Prostate gland (tissue), 2 donors: ENCODE measurements around the gene CCNL2. TPM values are rescaled to one million over a fixed set of nuclear protein-coding genes. Genes with fewer than 3 reads are reported as not detected.
A peak's percentile ranks its signal among the peaks of the same experiment; 100 is the strongest.
"Not testable (repeated sequence)": the region's sequence is repeated elsewhere in the genome, so short reads cannot be mapped to it uniquely, and the experiment has no call there.

ENCODE experiments used
- DNase-seq: peaks from one replicate; pipeline ENCODE4 v3.0.0-alpha.2; 2019; ENCODE audit warnings: low spot score
- H3K27ac ChIP-seq, 2 donors: fragments of 200-600 bp; sonication (generic); 2 replicates each; pipeline ENCODE4 v1.5.1; 2017 to 2019
- H3K27me3 ChIP-seq: fragments of 200-600 bp; sonication (generic); replicated peaks from 2 replicates; pipeline ENCODE4 v1.5.1; 2019; ENCODE audit not compliant: insufficient read depth
- H3K36me3 ChIP-seq, 2 donors: fragments of 200-600 bp; sonication (generic); 1 replicate in 1 of 2; 2 replicates in 1 of 2; pipeline versions ENCODE4 v1.5.1 to v1.8.1; 2017 to 2019
- H3K4me1 ChIP-seq: fragments of 200-600 bp; sonication (generic); replicated peaks from 2 replicates; pipeline ENCODE4 v1.5.1; 2019
- H3K4me3 ChIP-seq, 2 donors: fragments of 200-600 bp; sonication (generic); 2 replicates each; pipeline ENCODE4 v1.5.1; 2017 to 2019
- H3K9me3 ChIP-seq: fragments of 200-600 bp; sonication (generic); 2 replicates; pipeline ENCODE4 v1.5.1; 2017
- POLR2A ChIP-seq: fragments of 450-650 bp; IDR thresholded peaks from one replicate; pipeline ENCODE4 v1.6.1; 2016; ENCODE audit warnings: antibody characterized with exemption, mild to moderate bottlenecking
- POLR2AphosphoS5 ChIP-seq: sonication (generic); formaldehyde crosslinking; IDR thresholded peaks from one replicate; pipeline ENCODE4 v1.6.1; 2017; ENCODE audit warnings: antibody characterized with exemption
- WGBS: methylation state at CpG from one replicate; pipeline ENCODE4 v1.1.5; 2018; 5-methylcytosine and 5-hydroxymethylcytosine counted together
- intact Hi-C: fragments of 100-400 bp; cut with DNase I; formaldehyde crosslinking; loops from one replicate; pipeline ENCODE4 v1.14.2; 2022
- total RNA-seq, 2 donors: library from RNA; depleted of rRNA; stranded (reverse); fragments of >200 nt; gene quantifications; one replicate each; pipeline ENCODE4 v1.1.0, GENCODE V29; 2016
- TF ChIP-seq, protein P1 (sequence below), 4 experiments: fragments of 200-600 bp in 2 of 4; fragments of 450-650 bp in 2 of 4; sonication (generic) in 2 of 4; IDR thresholded peaks; 1 replicate in 3 of 4; 2 replicates in 1 of 4; pipeline ENCODE4 v1.5.1; 2016 to 2019; ENCODE audit warnings: antibody characterized with exemption in 4 of 4, mild to moderate bottlenecking in 2 of 4, moderate library complexity in 2 of 4

Gene CCNL2
- total RNA-seq, 2 donors from 2014 or later: 116 to 242 TPM

GRCh38 chr1:1373051-1373814 is 25.9 kb downstream of the CCNL2 start:
- WGBS: 84% methylated on average over 26 of the region's 26 CpGs
- H3K27ac ChIP-seq: no peak overlapping the region
- H3K27me3 ChIP-seq: no peaks in the 10 kb centered on the region
- no peak for DNase-seq
- H3K4me1 ChIP-seq: peaks cover 17% of the 10 kb centered on the region
- no peak for TF ChIP-seq POLR2AphosphoS5
- TF ChIP-seq, protein P1, sequence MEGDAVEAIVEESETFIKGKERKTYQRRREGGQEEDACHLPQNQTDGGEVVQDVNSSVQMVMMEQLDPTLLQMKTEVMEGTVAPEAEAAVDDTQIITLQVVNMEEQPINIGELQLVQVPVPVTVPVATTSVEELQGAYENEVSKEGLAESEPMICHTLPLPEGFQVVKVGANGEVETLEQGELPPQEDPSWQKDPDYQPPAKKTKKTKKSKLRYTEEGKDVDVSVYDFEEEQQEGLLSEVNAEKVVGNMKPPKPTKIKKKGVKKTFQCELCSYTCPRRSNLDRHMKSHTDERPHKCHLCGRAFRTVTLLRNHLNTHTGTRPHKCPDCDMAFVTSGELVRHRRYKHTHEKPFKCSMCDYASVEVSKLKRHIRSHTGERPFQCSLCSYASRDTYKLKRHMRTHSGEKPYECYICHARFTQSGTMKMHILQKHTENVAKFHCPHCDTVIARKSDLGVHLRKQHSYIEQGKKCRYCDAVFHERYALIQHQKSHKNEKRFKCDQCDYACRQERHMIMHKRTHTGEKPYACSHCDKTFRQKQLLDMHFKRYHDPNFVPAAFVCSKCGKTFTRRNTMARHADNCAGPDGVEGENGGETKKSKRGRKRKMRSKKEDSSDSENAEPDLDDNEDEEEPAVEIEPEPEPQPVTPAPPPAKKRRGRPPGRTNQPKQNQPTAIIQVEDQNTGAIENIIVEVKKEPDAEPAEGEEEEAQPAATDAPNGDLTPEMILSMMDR (IDR thresholded peaks at IDR 0.05): no peak
- no peak for TF ChIP-seq POLR2A
- no peaks in the 10 kb centered on the region for H3K9me3 ChIP-seq
- no peak overlapping the region for H3K4me3 ChIP-seq
- H3K36me3 ChIP-seq: no peaks in the 10 kb centered on the region
- intact Hi-C loops: loop anchor here (5.0 kb wide), 1 partner anchor 251 kb away; no protein-coding TSS in a partner anchor

DNA sequence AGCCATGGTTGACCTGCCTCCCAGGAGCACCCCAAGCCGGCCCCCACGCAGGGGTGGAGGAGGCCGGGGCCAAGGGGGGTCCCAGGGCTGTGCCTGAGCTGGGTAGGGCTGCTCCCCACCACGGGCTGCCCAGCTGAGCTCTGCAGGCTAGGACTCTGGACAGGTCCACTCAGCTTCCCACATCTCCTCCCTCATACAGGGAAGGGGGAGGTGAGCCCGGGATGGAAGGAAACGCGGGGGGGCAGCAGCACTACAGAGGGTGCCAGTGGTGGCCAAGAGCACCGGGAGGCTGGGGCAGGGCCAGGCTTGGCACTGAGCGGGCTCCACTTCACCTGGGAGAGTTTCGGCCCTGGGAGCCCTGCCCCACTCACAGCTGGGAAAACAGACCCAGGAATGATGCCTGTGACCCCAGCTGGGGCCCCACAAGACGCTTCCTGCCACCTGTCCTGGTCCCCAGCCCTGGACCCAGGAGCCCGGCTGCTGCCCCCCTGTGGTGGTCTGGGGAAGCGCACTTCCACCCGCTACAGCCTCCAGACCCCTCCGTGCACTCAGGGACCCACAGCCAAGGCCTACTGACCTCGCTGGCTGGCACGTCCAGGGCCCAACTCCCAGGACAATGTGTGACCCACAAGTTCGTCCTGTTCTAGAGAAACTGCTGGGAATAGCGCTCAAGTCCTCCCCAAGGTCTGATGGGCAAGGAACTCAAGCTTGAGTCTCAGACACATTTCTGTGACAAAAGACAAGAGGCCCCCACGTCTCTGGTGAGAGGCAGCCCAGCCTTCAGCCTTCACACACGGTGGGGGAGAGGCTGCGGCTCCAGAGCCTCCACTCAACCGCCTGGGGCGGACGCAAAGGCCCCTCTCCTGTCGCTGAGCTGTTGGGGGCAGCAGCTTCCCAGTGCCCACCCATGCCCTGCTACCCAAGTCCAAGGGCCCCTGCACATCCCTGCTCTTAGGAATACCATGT is 27.1 kb downstream of the CCNL2 start:
- 30% methylated on average over 26 of the region's 26 CpGs for WGBS
- Histone ChIP-seq H3K4me1 (peaks cover 17% of the 10 kb centered on the region), H3K4me3 (no peak overlapping the region), H3K9me3 (no peaks in the 10 kb centered on the region), H3K36me3 (no peaks in the 10 kb centered on the region), H3K27me3 (no peaks in the 10 kb centered on the region), H3K27ac (no peak overlapping the region)
- TF ChIP-seq POLR2AphosphoS5 (no peak), POLR2A (no peak)
- TF ChIP-seq, protein P1 (IDR thresholded peaks at IDR 0.05): peak; percentile 80 to 89 (median 84)
- intact Hi-C loops: loop anchor here (5.0 kb wide), 1 partner anchor 250 kb away; no protein-coding TSS in a partner anchor
- peak; percentile 39 for DNase-seq

- 78% methylated on average over 9 of the region's 12 CpGs for WGBS
- Histone ChIP-seq H3K36me3 (no peaks in the 10 kb centered on the region), H3K4me3 (no peak overlapping the region), H3K4me1 (peaks cover 17% of the 10 kb centered on the region), H3K27me3 (no peaks in the 10 kb centered on the region), H3K9me3 (no peaks in the 10 kb centered on the region), H3K27ac (no peak overlapping the region)
- TF ChIP-seq POLR2A (no peak), POLR2AphosphoS5 (no peak)
- TF ChIP-seq, protein P1 (IDR thresholded peaks at IDR 0.05): no peak
- DNase-seq: no peak
- intact Hi-C loops: loop anchor here (5.0 kb wide), 1 partner anchor 249 kb away; no protein-coding TSS in a partner anchor
Measured at GRCh38 chr1:1371364-1371745, 27.8 kb downstream of the CCNL2 start.

GRCh38 chr1:1370771-1371300 is 28.3 kb downstream of the CCNL2 start:
- DNase-seq: no peak
- intact Hi-C loops: loop anchor here (5.0 kb wide), 1 partner anchor 249 kb away; no protein-coding TSS in a partner anchor
- Histone ChIP-seq H3K9me3 (no peaks in the 10 kb centered on the region), H3K4me1 (peaks cover 16% of the 10 kb centered on the region), H3K4me3 (no peak overlapping the region), H3K36me3 (no peaks in the 10 kb centered on the region), H3K27me3 (no peaks in the 10 kb centered on the region), H3K27ac (no peak overlapping the region)
- WGBS: 86% methylated on average over 16 of the region's 16 CpGs
- TF ChIP-seq, protein P1 (IDR thresholded peaks at IDR 0.05): no peak
- TF ChIP-seq POLR2AphosphoS5: no peak
- no peak for TF ChIP-seq POLR2A

- not testable (repeated sequence) for H3K27me3 ChIP-seq, H3K27ac ChIP-seq, H3K9me3 ChIP-seq, DNase-seq, H3K36me3 ChIP-seq, H3K4me3 ChIP-seq
- H3K4me1 ChIP-seq: peaks cover 15% of the 10 kb centered on the region
- intact Hi-C loops: loop anchor here (5.0 kb wide), 1 partner anchor 248 kb away; no protein-coding TSS in a partner anchor
- 95% methylated on average over 14 of the region's 14 CpGs for WGBS
Measured at GRCh38 chr1:1370094-1370493, 29.0 kb downstream of the CCNL2 start.
